ENCODE measurements around the gene FBXO17. TPM values are rescaled to one million over a fixed set of nuclear protein-coding genes. Genes with fewer than 3 reads are reported as not detected.
"Not testable (repeated sequence)": the region's sequence is repeated elsewhere in the genome, so short reads cannot be mapped to it uniquely, and the experiment has no call there.

FBXO17 gene
- total RNA-seq, 1 experiment from 2014 or later: 26.3 TPM

DNA sequence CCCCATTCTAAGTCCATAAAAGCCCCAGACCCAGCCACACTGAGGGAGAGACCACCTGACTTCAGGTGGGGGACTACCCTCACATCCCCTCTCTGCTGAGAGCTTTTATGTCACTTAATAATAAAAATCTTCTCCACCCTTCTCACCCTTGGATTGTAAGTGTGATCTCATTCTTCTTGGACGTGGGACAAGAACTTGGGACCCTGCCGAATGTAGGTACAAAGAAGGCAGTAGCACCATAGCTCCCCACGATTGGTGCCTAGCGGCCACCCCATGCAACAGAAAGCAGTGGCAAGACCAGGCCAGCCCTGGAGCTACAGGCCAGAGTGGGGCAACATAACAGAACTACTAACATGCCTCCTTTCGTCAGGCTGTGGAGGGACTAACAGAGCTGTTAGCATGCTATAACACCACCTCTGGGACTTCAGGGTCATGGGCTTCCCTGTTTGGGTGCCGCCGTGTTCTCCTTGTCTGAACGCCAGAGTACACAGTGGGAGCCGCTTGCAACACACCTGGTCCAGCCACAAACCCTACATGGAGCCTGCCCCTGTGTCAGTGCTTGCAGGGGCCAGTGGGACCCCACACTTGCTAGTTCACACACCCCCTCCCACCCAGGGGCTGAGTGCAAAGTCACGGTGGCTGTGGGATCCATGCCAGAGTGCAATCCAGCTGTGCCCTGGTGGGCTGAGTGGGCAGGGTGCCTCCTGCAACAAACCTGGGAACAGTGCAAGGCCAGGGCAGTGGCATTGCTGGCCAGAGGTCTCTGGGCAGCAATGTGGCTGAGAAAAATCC is 5.2 kb upstream of the FBXO17 start:
- DNase-seq (ENCODE audit: low read depth): peak; percentile 9

- no peak for DNase-seq (ENCODE audit: low read depth)
Measured at GRCh38 chr19:38979812-38980211, 4.3 kb upstream of the FBXO17 start.

GRCh38 chr19:38978326-38978689 is 2.8 kb upstream of the FBXO17 start:
- no peak for DNase-seq (ENCODE audit: low read depth)

DNA sequence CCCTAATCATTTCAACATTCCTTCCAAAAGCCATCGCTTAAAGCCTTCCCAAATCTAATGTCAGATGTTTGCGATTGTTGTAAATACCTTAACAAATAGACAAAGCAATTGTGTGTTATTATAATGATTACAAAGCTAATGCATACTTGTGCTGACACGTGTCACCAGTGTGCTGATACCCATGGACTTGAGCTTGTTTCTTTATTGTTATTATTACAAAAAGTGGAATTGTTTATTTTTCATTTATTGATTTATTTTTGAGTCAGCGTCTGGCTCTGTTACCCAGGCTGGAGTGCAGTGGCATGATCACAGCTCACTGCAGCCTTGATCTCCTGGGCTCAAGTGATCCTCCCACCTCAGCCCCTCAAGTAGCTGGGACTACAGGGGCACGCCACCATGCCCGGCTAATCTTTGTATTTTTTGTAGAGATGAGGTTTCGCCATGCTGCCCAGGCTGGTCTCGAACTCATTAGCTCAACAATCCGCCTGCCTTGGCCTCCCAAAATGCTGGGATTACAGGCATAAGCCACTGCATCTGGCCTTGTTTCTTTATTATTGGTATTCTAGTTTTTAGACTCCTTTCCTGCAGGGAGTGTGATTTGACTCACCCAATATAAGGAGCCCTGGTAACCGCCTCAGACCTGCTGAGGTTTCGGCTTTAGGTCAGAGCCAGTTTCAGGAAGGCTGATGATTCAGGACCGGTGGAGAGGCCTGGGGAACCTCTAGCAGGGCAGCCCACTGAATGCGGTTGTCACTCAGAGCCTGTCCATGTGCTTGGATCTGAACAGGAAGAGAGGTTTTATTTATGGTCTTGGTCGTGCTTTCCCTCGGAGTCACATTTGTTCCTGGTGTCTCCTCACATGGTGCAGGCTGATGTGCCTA is 2.1 kb upstream of the FBXO17 start:
- DNase-seq (ENCODE audit: low read depth): no peak

- DNase-seq (ENCODE audit: low read depth): peak; percentile 21
Measured at GRCh38 chr19:38975861-38976271, 324 bp upstream of the FBXO17 start.

- peak; percentile 18 for DNase-seq (ENCODE audit: low read depth)
Measured at GRCh38 chr19:38974624-38975213, 823 bp downstream of the FBXO17 start.

DNA sequence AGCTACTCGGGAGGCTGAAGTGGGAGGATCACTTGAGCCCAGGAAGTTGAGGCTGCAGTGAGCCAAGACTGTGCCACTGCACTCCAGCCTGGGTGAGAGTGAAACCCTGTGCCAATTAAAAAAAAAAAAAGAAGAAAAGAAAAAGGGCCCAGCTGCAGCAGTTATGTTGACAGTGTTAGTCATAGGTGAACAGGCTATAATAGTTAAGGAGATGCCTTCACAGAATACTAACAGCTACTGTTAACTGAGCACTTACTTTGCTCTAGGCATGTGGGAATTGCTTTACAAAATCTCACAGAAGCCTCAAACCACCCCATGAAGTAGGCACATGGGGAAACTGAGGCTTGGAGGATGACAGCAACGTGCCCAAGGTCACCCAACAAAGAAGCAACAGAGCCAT is 3.9 kb downstream of the FBXO17 start:
- DNase-seq (ENCODE audit: low read depth): no peak

DNA sequence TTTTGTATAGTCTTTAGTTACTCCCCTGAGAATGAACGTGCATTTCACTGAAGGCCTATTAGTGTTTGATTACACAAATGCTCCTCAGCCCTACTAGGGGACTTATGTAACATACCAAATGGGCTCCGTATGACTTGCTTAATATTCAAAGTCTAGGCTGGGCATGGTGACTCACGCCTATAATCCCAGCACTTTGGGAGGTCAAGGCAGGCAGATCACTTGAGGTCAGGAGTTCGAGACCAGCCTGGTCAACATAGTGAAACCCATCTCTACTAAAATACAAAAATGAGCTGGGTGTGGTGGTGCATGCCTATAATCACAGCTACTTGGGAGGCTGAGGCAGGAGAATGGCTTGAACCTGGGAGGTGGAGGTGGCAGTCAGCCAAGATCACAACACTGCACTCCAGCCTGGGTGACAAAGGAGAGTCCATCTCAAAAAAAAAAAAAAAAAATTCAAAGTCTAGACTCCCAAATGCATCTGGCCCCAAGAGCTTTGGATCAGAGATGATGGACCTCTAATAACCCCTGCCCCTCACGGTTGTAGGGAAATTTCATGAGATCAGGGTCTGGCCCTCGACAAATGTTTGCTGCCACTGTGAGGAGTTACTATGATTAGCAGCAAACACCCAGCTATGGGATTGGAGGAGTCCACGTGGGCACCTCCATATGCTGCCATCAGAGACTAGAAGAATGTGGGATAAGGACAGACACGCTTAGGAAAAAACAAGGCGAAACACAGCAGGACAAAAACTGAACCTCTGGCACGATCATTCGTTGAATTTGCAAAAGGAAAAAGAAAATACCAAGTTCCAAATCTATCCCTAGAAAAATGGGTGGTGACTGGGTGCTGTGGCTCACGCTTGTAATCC is 4.6 kb downstream of the FBXO17 start:
- DNase-seq (ENCODE audit: low read depth): peak; percentile 29

GRCh38 chr19:38966149-38966548 is 9.4 kb downstream of the FBXO17 start:
- DNase-seq (ENCODE audit: low read depth): not testable (repeated sequence)

DNA sequence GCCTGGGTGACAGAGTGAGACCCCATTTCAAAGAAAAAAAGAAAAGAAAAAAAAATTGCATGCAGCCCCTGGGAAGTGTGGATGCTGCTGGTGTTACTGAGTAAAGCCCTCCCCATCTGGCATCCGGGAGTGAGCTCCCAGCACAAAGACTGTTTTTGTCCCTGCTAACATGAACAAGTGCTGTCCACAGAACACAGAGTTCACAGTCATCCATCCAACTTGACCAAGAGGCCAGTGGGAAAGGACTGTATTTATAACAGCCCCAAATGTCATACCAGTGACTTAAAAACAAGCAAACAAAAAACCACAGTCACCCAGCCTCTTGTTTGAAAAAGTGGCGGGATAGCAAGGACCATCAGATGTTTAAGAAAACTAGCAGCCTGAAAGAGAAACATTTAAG is 10.8 kb downstream of the FBXO17 start:
- DNase-seq (ENCODE audit: low read depth): no peak

GRCh38 chr19:38959618-38960017 is 15.9 kb downstream of the FBXO17 start:
- DNase-seq (ENCODE audit: low read depth): no peak

DNA sequence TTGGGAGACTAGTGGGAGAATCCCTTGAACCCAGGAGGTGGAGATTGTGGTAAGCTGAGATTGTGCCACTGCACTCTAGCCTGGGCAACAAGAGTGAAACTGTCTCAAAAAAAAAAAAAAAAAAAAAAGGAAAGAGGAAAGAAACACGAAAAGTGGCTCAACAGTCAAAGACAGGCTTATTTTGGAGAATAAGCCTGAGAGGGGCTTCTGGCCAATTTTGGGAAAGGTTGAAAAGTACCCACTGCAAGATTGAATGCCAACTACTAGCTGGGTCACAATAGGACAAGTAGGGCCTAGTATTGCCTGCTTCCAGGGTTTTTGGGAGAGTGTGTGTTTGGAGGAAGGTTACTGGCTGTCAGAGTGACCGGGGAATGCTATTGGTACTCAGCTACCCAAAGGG is 17.2 kb downstream of the FBXO17 start:
- no peak for DNase-seq (ENCODE audit: low read depth)

DNA sequence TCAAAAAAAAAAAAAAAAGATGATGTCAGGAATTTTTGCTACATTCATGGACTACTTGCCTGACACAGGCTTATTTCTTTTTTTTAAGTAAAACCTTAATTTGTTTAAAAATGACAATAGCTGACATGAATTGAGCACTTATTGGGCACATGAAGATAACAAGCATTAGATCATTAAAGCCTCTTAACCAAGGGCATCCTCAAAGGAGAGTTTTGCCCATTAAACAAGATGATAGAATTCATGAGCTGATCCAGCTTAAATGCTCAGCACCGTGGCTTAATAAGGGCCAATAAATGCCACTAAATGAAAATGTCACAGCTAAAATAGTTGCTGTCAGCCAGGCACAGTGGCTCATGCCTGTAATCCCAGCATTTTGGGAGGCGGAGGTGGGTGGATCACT is 19.3 kb downstream of the FBXO17 start:
- no peak for DNase-seq (ENCODE audit: low read depth)

DNA sequence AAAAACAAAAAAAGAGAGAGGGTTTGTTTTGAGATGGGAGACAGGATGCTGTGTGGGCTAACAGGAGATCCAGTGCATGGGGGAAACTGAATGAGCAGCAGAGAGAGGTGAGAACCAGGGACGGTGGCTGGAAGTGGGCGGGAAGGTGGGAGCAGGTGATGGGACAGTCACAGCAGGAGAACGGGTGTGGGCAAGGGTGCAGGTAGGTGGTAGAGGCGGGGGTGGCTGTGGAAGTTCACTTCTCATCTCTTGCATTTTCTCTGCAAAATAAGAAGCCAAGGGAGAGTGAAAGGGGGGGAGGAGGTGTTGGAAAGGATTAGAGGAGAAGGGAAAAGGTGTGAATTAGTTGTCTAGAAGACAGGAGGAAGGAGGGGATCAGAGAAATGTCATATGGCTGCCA is 21.9 kb downstream of the FBXO17 start:
- no peak for DNase-seq (ENCODE audit: low read depth)

- no peak for DNase-seq (ENCODE audit: low read depth)
Measured at GRCh38 chr19:38952395-38953165, 23.0 kb downstream of the FBXO17 start.

DNA sequence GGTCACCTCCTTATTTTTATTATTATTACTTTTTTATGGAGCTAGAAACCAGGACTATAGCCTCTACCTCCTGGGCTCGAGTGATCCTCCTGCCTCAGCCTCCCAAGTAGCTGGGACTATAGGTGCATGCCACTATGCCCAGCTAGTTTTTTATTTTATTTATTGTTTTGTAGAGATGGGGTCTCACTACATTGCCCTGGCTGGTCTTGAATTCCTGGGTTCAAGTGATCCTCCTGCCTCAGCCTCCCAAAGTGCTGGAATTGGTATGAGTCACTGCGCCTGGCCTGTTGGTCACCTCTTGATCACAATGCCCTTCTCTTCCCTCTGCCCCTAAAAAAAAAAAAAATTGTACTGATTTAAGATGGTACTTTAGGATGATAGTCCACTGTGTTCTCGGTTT is 24.4 kb downstream of the FBXO17 start:
- no peak for DNase-seq (ENCODE audit: low read depth)

DNA sequence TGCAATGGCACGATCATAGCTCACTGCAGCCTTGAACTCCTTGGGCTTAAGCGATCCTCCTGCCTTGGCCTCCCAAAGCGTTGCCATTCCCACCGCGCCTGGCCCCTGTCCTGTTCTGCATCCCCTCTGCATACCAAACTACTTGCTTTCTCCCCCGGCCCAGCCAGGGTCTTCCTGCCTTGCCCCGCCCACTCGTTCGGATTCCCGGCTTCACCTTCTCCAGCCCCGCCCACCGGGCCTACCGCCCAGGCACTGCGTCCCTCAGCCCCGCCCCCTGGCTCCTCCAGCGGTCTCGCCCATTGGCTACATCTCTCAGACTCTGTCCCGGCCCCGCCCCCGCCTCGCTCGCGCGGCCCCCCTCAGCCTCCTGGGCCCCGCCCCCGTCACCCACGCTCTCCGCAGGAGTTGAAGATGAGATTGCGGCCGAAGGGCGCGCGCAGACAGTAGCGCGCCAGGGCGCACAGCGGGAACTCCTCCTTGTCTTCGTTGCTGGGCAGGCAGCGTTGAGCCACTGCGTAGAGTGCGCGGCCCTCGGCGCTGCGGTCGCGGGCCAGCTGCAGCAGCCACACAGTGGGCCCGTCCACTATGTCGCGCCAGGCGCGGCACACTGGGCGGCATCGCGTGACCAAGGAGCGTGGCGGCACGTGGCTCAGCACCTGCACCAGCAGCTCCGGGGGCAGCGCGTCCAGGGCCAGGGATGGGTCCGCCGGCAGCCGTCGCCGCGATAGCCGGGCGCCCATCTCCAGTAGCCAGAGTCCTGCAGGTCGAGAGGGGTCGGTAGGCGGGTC is 25.8 kb downstream of the FBXO17 start:
- no peak for DNase-seq (ENCODE audit: low read depth)

GRCh38 chr19:38946229-38947010 is 29.1 kb downstream of the FBXO17 start:
- DNase-seq (ENCODE audit: low read depth): no peak
